H1 (cell line): ENCODE results near the gene CDH18. TPM values are rescaled to one million over a fixed set of nuclear protein-coding genes. Genes with fewer than 3 reads are reported as not detected.

Source experiments
- CTCF ChIA-PET: fragments of 300-600 bp; sonication (Branson Sonifier 250); formaldehyde crosslinking; loops from one replicate; lab custom pipeline; 2021; ENCODE audit not compliant: partially characterized antibody; lab: Charles Lee
- POLR2A ChIA-PET: fragments of 300-600 bp; sonication (Branson Sonifier 250); formaldehyde crosslinking; loops from one replicate; lab custom pipeline; 2021; ENCODE audit warnings: inconsistent platforms; ENCODE audit not compliant: partially characterized antibody; lab: Charles Lee
- DNase-seq, 2 experiments: peaks; one replicate each; pipeline versions ENCODE4 v3.0.0 to v3.0.0-alpha.2; 2010 to 2022; ENCODE audit warnings: low spot score in 2 of 2, low read depth in 1 of 2, mixed read lengths in 1 of 2
- FAIRE-seq: peaks from 2 replicates; lab custom pipeline; 2011; peaks lifted over from hg19 to GRCh38; lab: Jason Lieb, UNC
- H2AFZ ChIP-seq: 2 replicates; pipeline ENCODE4 v1.8.1; 2012; ENCODE audit warnings: low read length, inconsistent platforms
- H2AK5ac ChIP-seq: 2 replicates; pipeline ENCODE4 v1.6.1; 2013; ENCODE audit warnings: low read depth, low read length
- H2BK120ac ChIP-seq: replicated peaks from 2 replicates; pipeline ENCODE3; 2013; ENCODE audit warnings: low read depth, low read length, inconsistent platforms
- H2BK12ac ChIP-seq: 2 replicates; pipeline ENCODE4 v1.6.1; 2013; ENCODE audit warnings: low read depth, low read length
- H2BK15ac ChIP-seq: 2 replicates; pipeline ENCODE4 v1.6.1; 2013; ENCODE audit warnings: low read length
- H2BK20ac ChIP-seq: 2 replicates; pipeline ENCODE4 v1.6.1; 2013; ENCODE audit warnings: low read length
- H2BK5ac ChIP-seq: 2 replicates; pipeline ENCODE4 v1.6.1; 2013; ENCODE audit warnings: low read depth, low read length
- H3K14ac ChIP-seq: 2 replicates; pipeline ENCODE4 v1.6.1; 2013; ENCODE audit warnings: inconsistent platforms; ENCODE audit not compliant: insufficient read length
- H3K18ac ChIP-seq: 2 replicates; pipeline ENCODE4 v1.6.1; 2013; ENCODE audit warnings: low read length; ENCODE audit errors: extremely low read depth
- H3K23ac ChIP-seq: 2 replicates; pipeline ENCODE4 v1.6.1; 2013; ENCODE audit warnings: inconsistent platforms; ENCODE audit not compliant: insufficient read length
- H3K23me2 ChIP-seq: 2 replicates; pipeline ENCODE4 v1.6.1; 2013; ENCODE audit warnings: low read depth, low read length
- H3K27ac ChIP-seq: 2 replicates; pipeline ENCODE4 v1.6.1; 2011; ENCODE audit warnings: low read depth, low read length, inconsistent platforms
- H3K27me3 ChIP-seq, 4 experiments: replicated peaks in 1 of 4; 1 replicate in 1 of 4; 2 replicates in 3 of 4; pipeline versions ENCODE4 v1.6.1 to v1.8.1; 2011 to 2013; ENCODE audit warnings: low read length in 3 of 4, mild to moderate bottlenecking in 3 of 4, inconsistent platforms in 2 of 4, mixed read lengths in 2 of 4, moderate library complexity in 1 of 4; ENCODE audit not compliant: control insufficient read depth in 3 of 4, insufficient read depth in 3 of 4; ENCODE audit errors: extremely low read depth in 1 of 4
- H3K36me3 ChIP-seq, 4 experiments: 2 replicates each; pipeline versions ENCODE4 v1.6.1 to v1.8.1; 2011 to 2013; ENCODE audit warnings: mild to moderate bottlenecking in 4 of 4, low read length in 3 of 4, moderate library complexity in 2 of 4, control low read depth in 1 of 4, inconsistent platforms in 1 of 4; ENCODE audit not compliant: insufficient read depth in 4 of 4, control insufficient read depth in 2 of 4
- H3K4ac ChIP-seq: replicated peaks from 2 replicates; pipeline ENCODE3; 2013; ENCODE audit warnings: low read length, low read depth, mixed read lengths, inconsistent platforms; ENCODE audit not compliant: insufficient read length
- H3K4me1 ChIP-seq, 4 experiments: replicated peaks in 1 of 4; 1 replicate in 1 of 4; 2 replicates in 3 of 4; pipeline versions ENCODE4 v1.6.1 to v1.8.1; 2011 to 2013; ENCODE audit warnings: low read length in 3 of 4, inconsistent platforms in 2 of 4, mixed read lengths in 1 of 4; ENCODE audit not compliant: insufficient read depth in 4 of 4, control insufficient read depth in 3 of 4
- H3K4me2 ChIP-seq, 2 experiments: 2 replicates each; pipeline versions ENCODE4 v1.6.1 to v1.8.1; 2011 to 2013; ENCODE audit warnings: low read depth in 2 of 2, low read length in 2 of 2, control low read depth in 1 of 2, inconsistent platforms in 1 of 2, mild to moderate bottlenecking in 1 of 2; ENCODE audit not compliant: insufficient read depth in 1 of 2
- H3K4me3 ChIP-seq, 4 experiments: fragments of 200-600, 300-600 bp in 1 of 4; sonication (generic), shearing (Covaris generic), sonication (Bioruptor Twin) in 1 of 4; 2 replicates each; pipeline versions ENCODE4 v1.5.1 to v1.8.1; 2011 to 2016; ENCODE audit warnings: low read length in 4 of 4, low read depth in 3 of 4, control low read depth in 2 of 4, inconsistent platforms in 2 of 4, mild to moderate bottlenecking in 2 of 4, mixed read lengths in 1 of 4, moderate library complexity in 1 of 4; ENCODE audit not compliant: insufficient read depth in 2 of 4; ENCODE audit errors: extremely low read depth in 1 of 4
- H3K56ac ChIP-seq: replicated peaks from 2 replicates; pipeline ENCODE3; 2013; ENCODE audit warnings: low read depth, mild to moderate bottlenecking, mixed read lengths, low read length, inconsistent platforms; ENCODE audit not compliant: insufficient read length
- H3K79me1 ChIP-seq: 2 replicates; pipeline ENCODE4 v1.6.1; 2013; ENCODE audit warnings: low read depth, low read length, control low read depth
- H3K79me2 ChIP-seq, 2 experiments: 2 replicates each; pipeline versions ENCODE4 v1.6.1 to v1.8.1; 2012 to 2013; ENCODE audit warnings: low read length in 2 of 2, mild to moderate bottlenecking in 2 of 2, inconsistent platforms in 1 of 2; ENCODE audit not compliant: insufficient read depth in 2 of 2, control insufficient read depth in 1 of 2
- H3K9ac ChIP-seq, 4 experiments: replicated peaks in 1 of 4; 1 replicate in 1 of 4; 2 replicates in 3 of 4; pipeline versions ENCODE4 v1.6.1 to v1.8.1; 2011 to 2013; ENCODE audit warnings: low read depth in 3 of 4, low read length in 3 of 4, control low read depth in 2 of 4, mild to moderate bottlenecking in 2 of 4, moderate library complexity in 2 of 4, inconsistent platforms in 1 of 4; ENCODE audit errors: extremely low read depth in 1 of 4
- H3K9me3 ChIP-seq, 2 experiments: 2 replicates each; pipeline versions ENCODE4 v1.6.1 to v1.8.1; 2012 to 2013; ENCODE audit warnings: mild to moderate bottlenecking in 2 of 2, moderate library complexity in 2 of 2, control low read depth in 1 of 2, inconsistent platforms in 1 of 2, low read depth in 1 of 2, low read length in 1 of 2, mixed read lengths in 1 of 2; ENCODE audit not compliant: insufficient read depth in 2 of 2
- H4K20me1 ChIP-seq, 2 experiments: replicated peaks in 1 of 2; 2 replicates each; pipeline versions ENCODE3 to v1.8.1; 2011 to 2013; ENCODE audit warnings: inconsistent platforms in 2 of 2, low read length in 2 of 2, mild to moderate bottlenecking in 1 of 2; ENCODE audit not compliant: insufficient read depth in 2 of 2, control insufficient read depth in 1 of 2
- H4K5ac ChIP-seq: 2 replicates; pipeline ENCODE4 v1.6.1; 2013; ENCODE audit warnings: low read length, low read depth, mixed read lengths, inconsistent platforms; ENCODE audit not compliant: insufficient read length
- H4K8ac ChIP-seq: 2 replicates; pipeline ENCODE4 v1.8.0; 2013; ENCODE audit warnings: mild to moderate bottlenecking, moderate library complexity, low read length, inconsistent platforms; ENCODE audit not compliant: insufficient read depth; ENCODE audit errors: extremely low read depth
- H4K91ac ChIP-seq: replicated peaks from 2 replicates; pipeline ENCODE3; 2013; ENCODE audit warnings: low read length, mixed read lengths, inconsistent platforms; ENCODE audit not compliant: insufficient read length
- BACH1 ChIP-seq: IDR thresholded peaks from 2 replicates; pipeline ENCODE4 v1.6.1; 2012; ENCODE audit warnings: low read length, improper control_type of control experiment
- CHD1 ChIP-seq: IDR thresholded peaks from 2 replicates; pipeline ENCODE4 v1.6.1; 2012; ENCODE audit warnings: low read depth, low read length, improper control_type of control experiment
- CHD2 ChIP-seq: IDR thresholded peaks from 2 replicates; pipeline ENCODE4 v1.6.1; 2012; ENCODE audit warnings: low read length, improper control_type of control experiment
- CTBP2 ChIP-seq: IDR thresholded peaks from 2 replicates; pipeline ENCODE4 v1.7.0; 2011; ENCODE audit warnings: borderline replicate concordance, mild to moderate bottlenecking, moderate library complexity, mixed read lengths, low read length; ENCODE audit not compliant: insufficient read depth, insufficient read length
- JUN ChIP-seq: IDR thresholded peaks from 2 replicates; pipeline ENCODE4 v1.6.1; 2011; ENCODE audit warnings: low read depth, mild to moderate bottlenecking, improper control_type of control experiment, low read length
- KDM1A ChIP-seq: fragments of 200-600, 300-600 bp; sonication (generic); IDR thresholded peaks from 2 replicates; pipeline ENCODE4 v1.7.1; 2016; ENCODE audit warnings: mild to moderate bottlenecking, low read length, borderline replicate concordance
- KDM5A ChIP-seq: fragments of 200-600 bp; IDR thresholded peaks from 2 replicates; pipeline ENCODE4 v1.7.1; 2012; ENCODE audit warnings: mild to moderate bottlenecking, low read length, inconsistent platforms, mixed read lengths
- RFX5 ChIP-seq: IDR thresholded peaks from 2 replicates; pipeline ENCODE4 v1.6.1; 2011; ENCODE audit warnings: low read depth, low read length, improper control_type of control experiment, borderline replicate concordance
- SIX5 ChIP-seq: IDR thresholded peaks from 2 replicates; pipeline ENCODE4 v1.6.1; 2011; ENCODE audit warnings: mild to moderate bottlenecking, low read depth, low read length
- WGBS, 2 experiments: shearing (Covaris generic) in 1 of 2; methylation state at CpG; one replicate each; pipeline versions ENCODE4 v1.1.6 to v1.1.7; 2013 to 2015; ENCODE audit warnings: low lambda C conversion rate in 2 of 2, mixed read lengths in 2 of 2, inconsistent platforms in 1 of 2, low coverage in 1 of 2, missing lambda C conversion rate in 1 of 2; ENCODE audit not compliant: insufficient replicate concordance in 2 of 2, insufficient coverage in 1 of 2, insufficient read length in 1 of 2; ENCODE audit errors: extremely low coverage in 1 of 2, missing lambda C conversion rate in 1 of 2; 5-methylcytosine and 5-hydroxymethylcytosine counted together
- polyA plus RNA-seq, 7 experiments: library from polyadenylated mRNA; depleted of rRNA in 3 of 7; stranded (reverse) in 5 of 7; unstranded in 2 of 7; fragments of >200 nt in 5 of 7; fragments of 200-250 nt in 2 of 7; gene quantifications; 1 replicate in 5 of 7; 2 replicates in 1 of 7; 4 replicates in 1 of 7; pipeline versions ENCODE4 v1.2.1 to v1.2.3, GENCODE V29; 2011 to 2013; ENCODE audit warnings: missing spikeins in 2 of 7, mixed read lengths in 2 of 7
- total RNA-seq: library from RNA; stranded (reverse); fragmentation: NEBNext Ultra II Directional; extraction: Animal tissue kit (Norgen Biotek cat#: 25700); gene quantifications from 2 replicates; pipeline ENCODE4 v1.2.1, GENCODE V29; 2021
- TF ChIP-seq, protein P1 (sequence below): IDR thresholded peaks from 2 replicates; pipeline ENCODE4 v1.6.1; 2011; ENCODE audit warnings: low read depth, mild to moderate bottlenecking, low read length; ENCODE audit not compliant: insufficient read depth
- TF ChIP-seq, protein P2 (sequence below), 3 experiments: IDR thresholded peaks; 1 replicate in 2 of 3; 2 replicates in 1 of 3; pipeline versions ENCODE4 v1.5.1 to v1.6.1; 2011; ENCODE audit warnings: low read length in 3 of 3, mild to moderate bottlenecking in 3 of 3, inconsistent platforms in 2 of 3, low read depth in 1 of 3, moderate library complexity in 1 of 3; ENCODE audit not compliant: insufficient read depth in 1 of 3; ENCODE audit errors: control extremely low read depth in 1 of 3

The CDH18 gene
- total and polyA plus RNA-seq, 2 of the 8 experiments (the other 6 are each of a cell fraction or from before 2014, with no cell fraction given): 0.30 to 0.32 TPM

DNA sequence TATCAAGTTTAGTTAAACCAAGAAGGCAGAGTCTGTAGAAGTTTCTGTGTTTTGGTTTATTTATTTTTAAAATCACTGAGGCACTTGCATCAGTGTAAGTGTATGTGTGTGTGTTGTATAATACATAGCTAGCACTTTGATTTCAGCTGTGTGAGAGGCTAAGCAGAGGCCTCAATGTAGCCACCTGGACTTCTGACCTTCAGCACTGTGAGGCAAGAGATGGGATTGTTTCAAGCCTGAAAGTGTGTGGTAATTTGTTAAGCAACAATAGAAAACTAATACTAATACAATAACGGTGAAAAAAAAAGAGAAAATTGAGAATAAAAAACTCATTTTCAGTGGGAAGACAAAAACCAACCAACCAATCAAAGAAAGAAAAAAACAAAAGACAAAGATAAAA is 327.3 kb downstream of the CDH18 start:
- Histone ChIP-seq H3K56ac (no peak overlapping the region), H4K5ac (no peak overlapping the region), H4K91ac (no peak overlapping the region), H3K4me1 (no peaks in the 10 kb centered on the region), H2BK15ac (no peak overlapping the region), H2AK5ac (no peak overlapping the region), H2AFZ (no peak overlapping the region), H3K9me3 (no peaks in the 10 kb centered on the region), H3K23me2 (no peaks in the 10 kb centered on the region), H2BK12ac (no peak overlapping the region), H3K14ac (no peak overlapping the region), H3K9ac (no peak overlapping the region), H3K27ac (no peak overlapping the region), H3K79me2 (no peaks in the 10 kb centered on the region), H2BK120ac (no peak overlapping the region), H3K23ac (no peak overlapping the region), H3K18ac (no peak overlapping the region), H3K4me3 (no peak overlapping the region), H3K36me3 (no peaks in the 10 kb centered on the region), H3K27me3 (no peaks in the 10 kb centered on the region), H4K8ac (no peak overlapping the region), H3K4me2 (no peak overlapping the region), H2BK20ac (no peak overlapping the region), H4K20me1 (no peaks in the 10 kb centered on the region), H3K4ac (no peak overlapping the region), H3K79me1 (no peaks in the 10 kb centered on the region), H2BK5ac (no peak overlapping the region)
- FAIRE-seq (no peak), DNase-seq (no peak)
- ChIA-PET POLR2A (no interaction called here), CTCF (interaction anchor here (1.3 kb wide), 1 partner anchor 46 kb away, joined by 3 read pairs; no protein-coding TSS in a partner anchor)
- 100% methylated on average over 1 of the region's 1 CpG; no CpG with 5 or more reads in 1 of the 2 experiments for WGBS, 2 experiments
- TF ChIP-seq, protein P1, sequence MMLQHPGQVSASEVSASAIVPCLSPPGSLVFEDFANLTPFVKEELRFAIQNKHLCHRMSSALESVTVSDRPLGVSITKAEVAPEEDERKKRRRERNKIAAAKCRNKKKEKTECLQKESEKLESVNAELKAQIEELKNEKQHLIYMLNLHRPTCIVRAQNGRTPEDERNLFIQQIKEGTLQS: no peak
- TF ChIP-seq CHD1 (no peak), CTBP2 (no peak), KDM1A (no peak), SIX5 (no peak), CHD2 (no peak), RFX5 (no peak), BACH1 (no peak), KDM5A (no peak), JUN (no peak)
- TF ChIP-seq, protein P2, sequence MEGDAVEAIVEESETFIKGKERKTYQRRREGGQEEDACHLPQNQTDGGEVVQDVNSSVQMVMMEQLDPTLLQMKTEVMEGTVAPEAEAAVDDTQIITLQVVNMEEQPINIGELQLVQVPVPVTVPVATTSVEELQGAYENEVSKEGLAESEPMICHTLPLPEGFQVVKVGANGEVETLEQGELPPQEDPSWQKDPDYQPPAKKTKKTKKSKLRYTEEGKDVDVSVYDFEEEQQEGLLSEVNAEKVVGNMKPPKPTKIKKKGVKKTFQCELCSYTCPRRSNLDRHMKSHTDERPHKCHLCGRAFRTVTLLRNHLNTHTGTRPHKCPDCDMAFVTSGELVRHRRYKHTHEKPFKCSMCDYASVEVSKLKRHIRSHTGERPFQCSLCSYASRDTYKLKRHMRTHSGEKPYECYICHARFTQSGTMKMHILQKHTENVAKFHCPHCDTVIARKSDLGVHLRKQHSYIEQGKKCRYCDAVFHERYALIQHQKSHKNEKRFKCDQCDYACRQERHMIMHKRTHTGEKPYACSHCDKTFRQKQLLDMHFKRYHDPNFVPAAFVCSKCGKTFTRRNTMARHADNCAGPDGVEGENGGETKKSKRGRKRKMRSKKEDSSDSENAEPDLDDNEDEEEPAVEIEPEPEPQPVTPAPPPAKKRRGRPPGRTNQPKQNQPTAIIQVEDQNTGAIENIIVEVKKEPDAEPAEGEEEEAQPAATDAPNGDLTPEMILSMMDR (IDR thresholded peaks at IDR 0.05; ENCODE audit: control extremely low read depth in 1 of 3, insufficient read depth in 1 of 3, low read depth in 1 of 3, low read length in 3 of 3): no peak
